A673 (cell line): ENCODE measurements around the gene FASTK.

ENCODE experiments used
- EZH2 ChIP-seq: fragments of 200-600 bp; sonication (generic); IDR thresholded peaks from 2 replicates; pipeline ENCODE4 v1.6.1; 2017; ENCODE audit warnings: borderline replicate concordance, low read depth, mild to moderate bottlenecking, mixed read lengths, antibody characterized with exemption, low read length; ENCODE audit not compliant: poor library complexity, severe bottlenecking
- TF ChIP-seq, protein P1 (sequence below): fragments of 300-800, 200-600 bp; sonication (generic); conservative IDR thresholded peaks from 2 replicates; pipeline ENCODE4 v1.5.1; 2017; ENCODE audit warnings: low read depth, mild to moderate bottlenecking, antibody characterized with exemption, low read length, moderate library complexity, mixed read lengths

GRCh38 chr7:151082141-151083070 lies 1.8 kb upstream of the FASTK start:
- TF ChIP-seq, protein P1, sequence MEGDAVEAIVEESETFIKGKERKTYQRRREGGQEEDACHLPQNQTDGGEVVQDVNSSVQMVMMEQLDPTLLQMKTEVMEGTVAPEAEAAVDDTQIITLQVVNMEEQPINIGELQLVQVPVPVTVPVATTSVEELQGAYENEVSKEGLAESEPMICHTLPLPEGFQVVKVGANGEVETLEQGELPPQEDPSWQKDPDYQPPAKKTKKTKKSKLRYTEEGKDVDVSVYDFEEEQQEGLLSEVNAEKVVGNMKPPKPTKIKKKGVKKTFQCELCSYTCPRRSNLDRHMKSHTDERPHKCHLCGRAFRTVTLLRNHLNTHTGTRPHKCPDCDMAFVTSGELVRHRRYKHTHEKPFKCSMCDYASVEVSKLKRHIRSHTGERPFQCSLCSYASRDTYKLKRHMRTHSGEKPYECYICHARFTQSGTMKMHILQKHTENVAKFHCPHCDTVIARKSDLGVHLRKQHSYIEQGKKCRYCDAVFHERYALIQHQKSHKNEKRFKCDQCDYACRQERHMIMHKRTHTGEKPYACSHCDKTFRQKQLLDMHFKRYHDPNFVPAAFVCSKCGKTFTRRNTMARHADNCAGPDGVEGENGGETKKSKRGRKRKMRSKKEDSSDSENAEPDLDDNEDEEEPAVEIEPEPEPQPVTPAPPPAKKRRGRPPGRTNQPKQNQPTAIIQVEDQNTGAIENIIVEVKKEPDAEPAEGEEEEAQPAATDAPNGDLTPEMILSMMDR: no peak
- no peak for TF ChIP-seq EZH2
